Stimulated activated memory B cell treated with anti-CD40 and anti-IgM and Interleukin-4, amounts not matched to agents 10 μg/mL and 1 μg/mL and 100 μg/mL, for 72 hours (primary cell): ENCODE measurements around the gene LYVE1.

Source experiments
- ATAC-seq: fragments of 150-1000 bp; cut with Tn5 transposase; 2 replicates; pipeline ENCODE4 v1.10.0; 2021
- H3K27ac Mint-ChIP-seq: one replicate; pipeline ENCODE4 v1.8.0; 2022; ENCODE audit warnings: mild to moderate bottlenecking, mixed read lengths
- H3K27me3 Mint-ChIP-seq: one replicate; pipeline ENCODE4 v1.8.0; 2022; ENCODE audit warnings: mixed read lengths
- H3K36me3 Mint-ChIP-seq: one replicate; pipeline ENCODE4 v1.8.0; 2022; ENCODE audit warnings: mixed read lengths
- H3K4me1 Mint-ChIP-seq: one replicate; pipeline ENCODE4 v1.8.0; 2022; ENCODE audit warnings: mixed read lengths
- H3K4me3 Mint-ChIP-seq: one replicate; pipeline ENCODE4 v1.8.0; 2022; ENCODE audit warnings: mild to moderate bottlenecking, moderate library complexity, mixed read lengths
- H3K9me3 Mint-ChIP-seq: one replicate; pipeline ENCODE4 v1.8.0; 2022; ENCODE audit warnings: mixed read lengths

LYVE1 gene

GRCh38 chr11:10529279-10529678 is 39.2 kb downstream of the LYVE1 start:
- H3K36me3 Mint-ChIP-seq, result peaks cover 44% of the 10 kb centered on the region
- H3K9me3 Mint-ChIP-seq, result no peaks in the 10 kb centered on the region
- H3K27ac Mint-ChIP-seq, result peak overlapping the region; percentile 26
- H3K4me3 Mint-ChIP-seq, result no peak overlapping the region
- H3K4me1 Mint-ChIP-seq, result peaks cover 28% of the 10 kb centered on the region
- H3K27me3 Mint-ChIP-seq, result no peaks in the 10 kb centered on the region
- no peak for ATAC-seq

GRCh38 chr11:10528121-10528520 is 40.3 kb downstream of the LYVE1 start:
- Mint-ChIP-seq H3K4me3 (no peak overlapping the region), H3K36me3 (peaks cover 43% of the 10 kb centered on the region)

GRCh38 chr11:10526974-10527918 is 41.2 kb downstream of the LYVE1 start:
- Mint-ChIP-seq H3K27ac (peak overlapping the region; percentile 67), H3K4me3 (peak overlapping the region; percentile 15), H3K27me3 (no peaks in the 10 kb centered on the region), H3K4me1 (peaks cover 23% of the 10 kb centered on the region), H3K9me3 (no peaks in the 10 kb centered on the region), H3K36me3 (peaks cover 35% of the 10 kb centered on the region)
- ATAC-seq, result peak; percentile 90

More at GRCh38 chr11:10528121-10528520, 40.3 kb downstream of the LYVE1 start:
- peaks cover 22% of the 10 kb centered on the region for H3K4me1 Mint-ChIP-seq
- no peaks in the 10 kb centered on the region for H3K9me3 Mint-ChIP-seq
- H3K27ac Mint-ChIP-seq, result no peak overlapping the region
- H3K27me3 Mint-ChIP-seq, result no peaks in the 10 kb centered on the region
- ATAC-seq, result no peak

GRCh38 chr11:10524471-10524870 is 44.0 kb downstream of the LYVE1 start:
- peaks cover 40% of the 10 kb centered on the region for H3K36me3 Mint-ChIP-seq
- ATAC-seq, result no peak
- H3K27me3 Mint-ChIP-seq, result no peaks in the 10 kb centered on the region
- H3K9me3 Mint-ChIP-seq, result no peaks in the 10 kb centered on the region
- H3K4me3 Mint-ChIP-seq, result no peak overlapping the region
- peaks cover 31% of the 10 kb centered on the region for H3K4me1 Mint-ChIP-seq
- H3K27ac Mint-ChIP-seq, result no peak overlapping the region

- no peak for ATAC-seq
- Mint-ChIP-seq H3K4me1 (peaks cover 31% of the 10 kb centered on the region), H3K36me3 (peaks cover 40% of the 10 kb centered on the region), H3K27me3 (no peaks in the 10 kb centered on the region), H3K4me3 (no peak overlapping the region), H3K27ac (no peak overlapping the region), H3K9me3 (no peaks in the 10 kb centered on the region)
Observed at GRCh38 chr11:10522921-10523320, 45.5 kb downstream of the LYVE1 start.

DNA sequence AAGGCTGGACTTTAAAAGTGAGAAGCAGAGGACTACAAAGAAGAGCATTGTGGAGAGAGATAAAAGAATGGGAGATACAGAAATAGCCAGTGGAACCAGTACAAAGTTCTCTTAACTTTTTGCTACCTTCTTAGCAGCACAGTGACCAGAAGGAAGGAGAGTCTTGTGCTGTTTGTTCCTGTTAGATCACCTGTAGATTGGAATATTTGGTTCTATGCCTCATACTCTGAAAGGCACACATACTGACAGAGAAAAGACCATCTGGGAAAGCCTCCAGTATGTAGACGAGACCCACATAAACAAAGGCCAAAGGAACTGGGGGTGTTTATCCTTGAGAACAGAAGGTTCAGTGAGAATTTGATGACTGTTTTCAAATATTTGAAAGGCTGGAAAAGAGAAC is 46.2 kb downstream of the LYVE1 start:
- no peak overlapping the region for H3K4me3 Mint-ChIP-seq
- no peaks in the 10 kb centered on the region for H3K27me3 Mint-ChIP-seq
- H3K4me1 Mint-ChIP-seq, result peaks cover 25% of the 10 kb centered on the region
- no peaks in the 10 kb centered on the region for H3K9me3 Mint-ChIP-seq
- no peak for ATAC-seq
- H3K27ac Mint-ChIP-seq, result peak overlapping the region; percentile 30
- H3K36me3 Mint-ChIP-seq, result peaks cover 42% of the 10 kb centered on the region

DNA sequence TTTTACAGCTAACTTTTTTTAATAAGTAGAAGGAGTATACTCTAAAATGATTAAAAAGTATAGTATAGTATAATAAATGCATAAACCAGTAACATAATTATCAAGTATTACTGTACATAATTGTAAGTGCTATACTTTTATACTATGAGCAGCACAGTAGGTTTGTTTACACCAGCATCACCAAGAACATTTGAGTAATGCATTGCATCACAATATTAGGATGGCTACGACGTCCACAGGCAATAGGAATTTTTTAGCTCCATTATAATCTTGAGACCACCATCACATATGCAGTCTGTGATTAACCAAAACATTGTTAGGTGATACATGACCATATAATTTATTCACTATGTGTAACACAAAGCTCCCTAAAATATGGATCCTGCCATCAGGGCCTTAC is 47.9 kb downstream of the LYVE1 start:
- Mint-ChIP-seq H3K4me3 (no peak overlapping the region), H3K27me3 (no peaks in the 10 kb centered on the region), H3K4me1 (peaks cover 9% of the 10 kb centered on the region), H3K9me3 (no peaks in the 10 kb centered on the region), H3K27ac (no peak overlapping the region), H3K36me3 (peaks cover 37% of the 10 kb centered on the region)
- ATAC-seq, result no peak

DNA sequence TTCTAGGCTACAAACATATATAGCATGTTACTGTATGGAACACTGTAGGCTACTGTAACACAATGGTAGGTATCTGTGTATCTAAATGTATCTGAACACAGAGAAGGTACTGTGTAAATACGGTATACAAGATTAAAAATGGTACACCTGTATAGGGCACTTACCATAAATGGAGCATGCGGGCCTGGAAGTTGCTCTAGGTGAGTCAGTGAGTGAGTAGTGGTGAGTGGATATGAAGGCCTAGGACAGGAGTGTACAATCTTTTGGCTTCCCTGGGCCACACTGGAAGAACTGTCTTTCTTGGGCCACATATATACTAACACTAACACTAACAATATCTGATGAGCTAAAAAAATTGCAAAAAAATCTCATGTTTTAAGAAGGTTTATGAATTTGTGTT is 48.8 kb downstream of the LYVE1 start:
- H3K4me3 Mint-ChIP-seq, result no peak overlapping the region
- peaks cover 15% of the 10 kb centered on the region for H3K4me1 Mint-ChIP-seq
- no peaks in the 10 kb centered on the region for H3K27me3 Mint-ChIP-seq
- ATAC-seq, result no peak
- H3K27ac Mint-ChIP-seq, result peak overlapping the region; percentile 30
- H3K36me3 Mint-ChIP-seq, result peaks cover 43% of the 10 kb centered on the region
- H3K9me3 Mint-ChIP-seq, result no peaks in the 10 kb centered on the region

GRCh38 chr11:10518891-10519290 is 49.6 kb downstream of the LYVE1 start:
- H3K36me3 Mint-ChIP-seq, result peaks cover 42% of the 10 kb centered on the region
- peaks cover 21% of the 10 kb centered on the region for H3K4me1 Mint-ChIP-seq
- no peaks in the 10 kb centered on the region for H3K27me3 Mint-ChIP-seq
- no peaks in the 10 kb centered on the region for H3K9me3 Mint-ChIP-seq
- H3K27ac Mint-ChIP-seq, result peak overlapping the region; percentile 30
- H3K4me3 Mint-ChIP-seq, result no peak overlapping the region
- no peak for ATAC-seq

DNA sequence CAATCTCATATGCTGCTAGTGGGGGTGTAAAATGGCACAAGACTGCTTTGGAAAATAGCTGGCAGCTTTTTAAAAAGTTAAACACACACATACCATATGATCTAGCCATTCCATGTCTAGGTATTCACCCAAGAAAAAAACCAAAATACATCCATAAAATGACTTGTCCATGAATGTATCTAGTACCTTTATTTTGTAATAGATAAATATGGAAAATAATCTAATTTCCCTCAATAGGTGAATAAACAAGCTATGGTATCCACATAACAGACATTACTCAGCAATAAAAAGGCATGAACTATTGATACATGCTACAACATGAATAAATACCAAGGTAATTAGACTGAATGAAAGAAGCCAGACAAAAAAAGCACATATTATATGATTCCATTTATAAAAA is 50.3 kb downstream of the LYVE1 start:
- no peak overlapping the region for H3K4me3 Mint-ChIP-seq
- ATAC-seq, result no peak
- no peaks in the 10 kb centered on the region for H3K9me3 Mint-ChIP-seq

GRCh38 chr11:10515418-10515817 is 53.0 kb downstream of the LYVE1 start:
- H3K27ac Mint-ChIP-seq, result peak overlapping the region; percentile 61
- no peaks in the 10 kb centered on the region for H3K9me3 Mint-ChIP-seq
- no peak for ATAC-seq
- peaks cover 16% of the 10 kb centered on the region for H3K4me1 Mint-ChIP-seq
- no peaks in the 10 kb centered on the region for H3K27me3 Mint-ChIP-seq
- no peak overlapping the region for H3K4me3 Mint-ChIP-seq
- peaks cover 26% of the 10 kb centered on the region for H3K36me3 Mint-ChIP-seq

More for the DNA sequence above, 50.3 kb downstream of the LYVE1 start:
- Mint-ChIP-seq H3K36me3 (peaks cover 37% of the 10 kb centered on the region), H3K27ac (no peak overlapping the region), H3K4me1 (peaks cover 25% of the 10 kb centered on the region), H3K27me3 (no peaks in the 10 kb centered on the region)

- Mint-ChIP-seq H3K9me3 (no peaks in the 10 kb centered on the region), H3K27ac (peak overlapping the region; percentile 61), H3K4me1 (peaks cover 16% of the 10 kb centered on the region), H3K36me3 (peaks cover 25% of the 10 kb centered on the region), H3K27me3 (no peaks in the 10 kb centered on the region), H3K4me3 (no peak overlapping the region)
- no peak for ATAC-seq
Observed at GRCh38 chr11:10514709-10515108, 53.8 kb downstream of the LYVE1 start.

- Mint-ChIP-seq H3K36me3 (peaks cover 20% of the 10 kb centered on the region), H3K27me3 (no peaks in the 10 kb centered on the region), H3K27ac (peak overlapping the region; percentile 61), H3K4me1 (peaks cover 16% of the 10 kb centered on the region), H3K4me3 (no peak overlapping the region), H3K9me3 (no peaks in the 10 kb centered on the region)
- ATAC-seq, result no peak
Observed at GRCh38 chr11:10514202-10514601, 54.3 kb downstream of the LYVE1 start.

DNA sequence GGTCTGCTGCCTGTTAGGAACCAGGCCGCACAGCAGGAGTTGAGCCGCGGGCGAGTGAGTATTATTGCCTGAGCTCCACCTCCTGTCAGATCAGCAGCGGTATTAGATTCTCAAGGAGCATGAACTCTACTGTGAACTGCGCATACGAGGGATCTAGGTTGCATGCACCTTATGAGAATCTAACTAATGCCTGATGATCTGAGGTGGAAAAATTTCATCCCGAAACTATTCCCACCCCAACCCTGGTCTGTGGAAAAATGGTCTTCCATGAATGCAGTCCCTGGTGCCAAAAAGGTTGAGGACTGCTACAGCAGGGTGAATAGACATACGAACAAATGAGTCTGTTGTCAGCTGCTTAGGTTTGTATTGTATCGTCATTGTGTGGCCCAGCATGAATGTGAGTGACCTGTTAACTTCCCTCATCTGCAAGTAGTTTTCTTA is 57.3 kb downstream of the LYVE1 start:
- Mint-ChIP-seq H3K4me1 (peaks cover 16% of the 10 kb centered on the region), H3K27me3 (no peaks in the 10 kb centered on the region), H3K4me3 (no peak overlapping the region), H3K36me3 (peaks cover 6% of the 10 kb centered on the region), H3K9me3 (no peaks in the 10 kb centered on the region), H3K27ac (no peak overlapping the region)
- no peak for ATAC-seq
